ENCODE results near the gene SYT7.

DNA sequence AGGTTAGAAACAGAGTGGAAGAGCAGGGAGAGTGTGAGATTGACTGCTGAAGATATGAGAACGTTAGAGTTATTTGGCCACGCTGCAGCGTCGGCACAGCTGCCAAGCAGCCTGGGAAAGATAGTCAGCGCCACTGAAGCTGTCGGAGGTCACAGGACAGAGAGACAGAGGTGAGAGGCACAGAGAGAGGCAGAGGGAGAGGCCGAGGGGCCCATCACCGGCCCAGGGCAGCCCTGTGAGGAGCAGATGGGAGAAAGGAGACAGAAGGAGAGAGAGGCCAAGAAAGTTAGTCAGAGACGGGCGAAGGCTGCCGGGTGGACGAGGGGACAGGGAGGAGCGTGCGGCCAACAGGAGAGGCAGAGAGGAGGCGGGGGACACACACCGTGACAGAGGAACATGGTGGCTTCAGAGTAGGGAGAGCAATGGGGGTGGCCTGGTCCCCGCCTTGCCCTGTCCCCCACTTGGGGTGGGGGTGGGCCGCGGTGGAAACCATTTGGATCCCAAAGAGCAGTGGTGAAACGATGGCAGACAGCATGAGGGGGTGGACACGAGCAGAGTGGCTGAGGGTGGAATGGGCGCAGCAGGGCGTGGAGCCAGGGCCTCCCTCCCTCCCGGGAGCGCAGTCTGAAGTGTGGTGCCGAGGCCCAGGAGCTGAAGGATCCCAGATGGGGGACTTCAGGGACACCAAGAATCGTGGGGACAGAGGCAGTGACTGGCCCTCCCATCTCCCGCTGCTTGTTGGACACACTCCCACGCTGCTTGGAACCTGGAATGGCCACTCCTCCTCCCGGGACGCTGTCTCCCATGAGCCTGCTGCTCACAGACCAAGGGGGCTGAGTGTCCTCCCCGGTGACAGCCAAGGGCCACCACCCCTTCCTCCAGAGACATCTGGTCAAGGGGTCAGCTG, 45.7 kb downstream of the SYT7 start:
- TF ChIP-seq, protein P1, sequence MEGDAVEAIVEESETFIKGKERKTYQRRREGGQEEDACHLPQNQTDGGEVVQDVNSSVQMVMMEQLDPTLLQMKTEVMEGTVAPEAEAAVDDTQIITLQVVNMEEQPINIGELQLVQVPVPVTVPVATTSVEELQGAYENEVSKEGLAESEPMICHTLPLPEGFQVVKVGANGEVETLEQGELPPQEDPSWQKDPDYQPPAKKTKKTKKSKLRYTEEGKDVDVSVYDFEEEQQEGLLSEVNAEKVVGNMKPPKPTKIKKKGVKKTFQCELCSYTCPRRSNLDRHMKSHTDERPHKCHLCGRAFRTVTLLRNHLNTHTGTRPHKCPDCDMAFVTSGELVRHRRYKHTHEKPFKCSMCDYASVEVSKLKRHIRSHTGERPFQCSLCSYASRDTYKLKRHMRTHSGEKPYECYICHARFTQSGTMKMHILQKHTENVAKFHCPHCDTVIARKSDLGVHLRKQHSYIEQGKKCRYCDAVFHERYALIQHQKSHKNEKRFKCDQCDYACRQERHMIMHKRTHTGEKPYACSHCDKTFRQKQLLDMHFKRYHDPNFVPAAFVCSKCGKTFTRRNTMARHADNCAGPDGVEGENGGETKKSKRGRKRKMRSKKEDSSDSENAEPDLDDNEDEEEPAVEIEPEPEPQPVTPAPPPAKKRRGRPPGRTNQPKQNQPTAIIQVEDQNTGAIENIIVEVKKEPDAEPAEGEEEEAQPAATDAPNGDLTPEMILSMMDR (IDR thresholded peaks at IDR 0.05), result no peak
- TF ChIP-seq, protein P2, sequence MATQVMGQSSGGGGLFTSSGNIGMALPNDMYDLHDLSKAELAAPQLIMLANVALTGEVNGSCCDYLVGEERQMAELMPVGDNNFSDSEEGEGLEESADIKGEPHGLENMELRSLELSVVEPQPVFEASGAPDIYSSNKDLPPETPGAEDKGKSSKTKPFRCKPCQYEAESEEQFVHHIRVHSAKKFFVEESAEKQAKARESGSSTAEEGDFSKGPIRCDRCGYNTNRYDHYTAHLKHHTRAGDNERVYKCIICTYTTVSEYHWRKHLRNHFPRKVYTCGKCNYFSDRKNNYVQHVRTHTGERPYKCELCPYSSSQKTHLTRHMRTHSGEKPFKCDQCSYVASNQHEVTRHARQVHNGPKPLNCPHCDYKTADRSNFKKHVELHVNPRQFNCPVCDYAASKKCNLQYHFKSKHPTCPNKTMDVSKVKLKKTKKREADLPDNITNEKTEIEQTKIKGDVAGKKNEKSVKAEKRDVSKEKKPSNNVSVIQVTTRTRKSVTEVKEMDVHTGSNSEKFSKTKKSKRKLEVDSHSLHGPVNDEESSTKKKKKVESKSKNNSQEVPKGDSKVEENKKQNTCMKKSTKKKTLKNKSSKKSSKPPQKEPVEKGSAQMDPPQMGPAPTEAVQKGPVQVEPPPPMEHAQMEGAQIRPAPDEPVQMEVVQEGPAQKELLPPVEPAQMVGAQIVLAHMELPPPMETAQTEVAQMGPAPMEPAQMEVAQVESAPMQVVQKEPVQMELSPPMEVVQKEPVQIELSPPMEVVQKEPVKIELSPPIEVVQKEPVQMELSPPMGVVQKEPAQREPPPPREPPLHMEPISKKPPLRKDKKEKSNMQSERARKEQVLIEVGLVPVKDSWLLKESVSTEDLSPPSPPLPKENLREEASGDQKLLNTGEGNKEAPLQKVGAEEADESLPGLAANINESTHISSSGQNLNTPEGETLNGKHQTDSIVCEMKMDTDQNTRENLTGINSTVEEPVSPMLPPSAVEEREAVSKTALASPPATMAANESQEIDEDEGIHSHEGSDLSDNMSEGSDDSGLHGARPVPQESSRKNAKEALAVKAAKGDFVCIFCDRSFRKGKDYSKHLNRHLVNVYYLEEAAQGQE (IDR thresholded peaks at IDR 0.05; ENCODE audit: insufficient read depth in 1 of 2, low read depth in 2 of 2, low read length in 1 of 2), result no peak
